GM13977 (cell line): ENCODE data around the gene DMD.

Source experiments
- DNase-seq: peaks from one replicate; pipeline ENCODE4 v3.0.0; 2012; ENCODE audit warnings: low spot score
- CTCF ChIP-seq: IDR thresholded peaks from 2 replicates; pipeline ENCODE4 v1.5.1; 2012; ENCODE audit warnings: mild to moderate bottlenecking, control low read depth; ENCODE audit not compliant: insufficient read depth; ENCODE audit errors: extremely low read depth, missing control alignments
- in situ Hi-C: fragments of 300-500 bp; cut with MboI; formaldehyde crosslinking; loops from one replicate; pipeline ENCODE4 v1.12.0; 2022; ENCODE audit warnings: low sequenced_read_pairs, low pct_unique_long_range_greater_than_20kb, mixed read lengths, inconsistent platforms; ENCODE audit not compliant: unreplicated experiment

DMD gene

GRCh38 chrX:31808357-31808756 lies 1403.0 kb downstream of the DMD start:
- TF ChIP-seq CTCF: no peak
- in situ Hi-C loops: no loop called here

GRCh38 chrX:31807165-31807564 lies 1404.2 kb downstream of the DMD start:
- in situ Hi-C loops: no loop called here
- TF ChIP-seq CTCF: no peak
- DNase-seq: no peak

More at GRCh38 chrX:31808357-31808756, 1403.0 kb downstream of the DMD start:
- no peak for DNase-seq

- TF ChIP-seq CTCF: no peak
- DNase-seq: no peak
- in situ Hi-C loops: no loop called here
Observed at GRCh38 chrX:31805781-31806180, 1405.6 kb downstream of the DMD start.

- in situ Hi-C loops: no loop called here
- TF ChIP-seq CTCF: no peak
- no peak for DNase-seq
Observed at GRCh38 chrX:31800219-31800618, 1411.1 kb downstream of the DMD start.

GRCh38 chrX:31796624-31797023 lies 1414.7 kb downstream of the DMD start:
- in situ Hi-C loops: no loop called here
- no peak for DNase-seq

GRCh38 chrX:31747411-31747810 lies 1463.9 kb downstream of the DMD start:
- no peak for DNase-seq
- TF ChIP-seq CTCF: no peak
- in situ Hi-C loops: no loop called here

More at GRCh38 chrX:31796624-31797023, 1414.7 kb downstream of the DMD start:
- TF ChIP-seq CTCF: no peak

GRCh38 chrX:31743004-31743403 lies 1468.3 kb downstream of the DMD start:
- in situ Hi-C loops: no loop called here
- TF ChIP-seq CTCF: no peak
- no peak for DNase-seq
